ENCODE data around the gene ATP7B. TPM values are rescaled to one million over a fixed set of nuclear protein-coding genes. Genes with fewer than 3 reads are reported as not detected.

ATP7B gene
- polyA plus RNA-seq, 1 experiment = 1.8 TPM

GRCh38 chr13:51946163-51946669 lies 65.0 kb downstream of the ATP7B start:
- CTCF ChIA-PET = no interaction called here
- Histone ChIP-seq H3K4me3 (ENCODE audit: low read depth, low read length) (no peak overlapping the region), H3K27me3 (ENCODE audit: control insufficient read depth, insufficient read depth, low read length) (peaks cover 6% of the 10 kb centered on the region), H3K9me3 (ENCODE audit: control insufficient read depth, insufficient read depth, low read length) (no peaks in the 10 kb centered on the region), H3K27ac (ENCODE audit: low read depth, low read length) (no peak overlapping the region)
- no peak for DNase-seq (ENCODE audit: low read depth, low spot score)
- TF ChIP-seq CTCF (IDR thresholded peaks at IDR 0.05; ENCODE audit: low read depth, low read length) = no peak
- POLR2A ChIA-PET = no interaction called here

- POLR2A ChIA-PET = no interaction called here
- CTCF ChIA-PET = no interaction called here
- no peak overlapping the region for H3K27ac ChIP-seq (ENCODE audit: low read depth, low read length)
- H3K9me3 ChIP-seq (ENCODE audit: control insufficient read depth, insufficient read depth, low read length) = no peaks in the 10 kb centered on the region
- H3K4me3 ChIP-seq (ENCODE audit: low read depth, low read length) = no peak overlapping the region
- no peak for DNase-seq (ENCODE audit: low read depth, low spot score)
- peaks cover 4% of the 10 kb centered on the region for H3K27me3 ChIP-seq (ENCODE audit: control insufficient read depth, insufficient read depth, low read length)
- TF ChIP-seq CTCF (IDR thresholded peaks at IDR 0.05; ENCODE audit: low read depth, low read length) = no peak
Observed at GRCh38 chr13:51945149-51945548, 66.1 kb downstream of the ATP7B start.

- POLR2A ChIA-PET = no interaction called here
- CTCF ChIA-PET = no interaction called here
- TF ChIP-seq CTCF (IDR thresholded peaks at IDR 0.05; ENCODE audit: low read depth, low read length) = no peak
Observed at GRCh38 chr13:51944428-51944827, 66.8 kb downstream of the ATP7B start.

GRCh38 chr13:51943721-51944120 lies 67.5 kb downstream of the ATP7B start:
- DNase-seq (ENCODE audit: low read depth, low spot score) = no peak
- no peak for TF ChIP-seq CTCF (IDR thresholded peaks at IDR 0.05; ENCODE audit: low read depth, low read length)

More at GRCh38 chr13:51944428-51944827, 66.8 kb downstream of the ATP7B start:
- H3K4me3 ChIP-seq (ENCODE audit: low read depth, low read length) = no peak overlapping the region
- no peak for DNase-seq (ENCODE audit: low read depth, low spot score)
- H3K9me3 ChIP-seq (ENCODE audit: control insufficient read depth, insufficient read depth, low read length) = no peaks in the 10 kb centered on the region
- no peak overlapping the region for H3K27ac ChIP-seq (ENCODE audit: low read depth, low read length)
- H3K27me3 ChIP-seq (ENCODE audit: control insufficient read depth, insufficient read depth, low read length) = peaks cover 4% of the 10 kb centered on the region

GRCh38 chr13:51942189-51942588 lies 69.1 kb downstream of the ATP7B start:
- no peak for DNase-seq (ENCODE audit: low read depth, low spot score)
- TF ChIP-seq CTCF (IDR thresholded peaks at IDR 0.05; ENCODE audit: low read depth, low read length) = no peak
- Histone ChIP-seq H3K9me3 (ENCODE audit: control insufficient read depth, insufficient read depth, low read length) (no peaks in the 10 kb centered on the region), H3K27me3 (ENCODE audit: control insufficient read depth, insufficient read depth, low read length) (peaks cover 4% of the 10 kb centered on the region), H3K27ac (ENCODE audit: low read depth, low read length) (no peak overlapping the region), H3K4me3 (ENCODE audit: low read depth, low read length) (no peak overlapping the region)
- CTCF ChIA-PET = no interaction called here
- POLR2A ChIA-PET = no interaction called here

More at GRCh38 chr13:51943721-51944120, 67.5 kb downstream of the ATP7B start:
- no peak overlapping the region for H3K4me3 ChIP-seq (ENCODE audit: low read depth, low read length)
- no peaks in the 10 kb centered on the region for H3K9me3 ChIP-seq (ENCODE audit: control insufficient read depth, insufficient read depth, low read length)
- POLR2A ChIA-PET = no interaction called here
- CTCF ChIA-PET = no interaction called here
- H3K27me3 ChIP-seq (ENCODE audit: control insufficient read depth, insufficient read depth, low read length) = peaks cover 4% of the 10 kb centered on the region
- H3K27ac ChIP-seq (ENCODE audit: low read depth, low read length) = no peak overlapping the region

Measured in AG04450 (cell line).